HEK293 (cell line): Measurements from ENCODE around the gene SIGLEC8.

Experiments used
- CTCF ChIP-seq: fragments of 450-650 bp; formaldehyde crosslinking; IDR thresholded peaks from 2 replicates; pipeline ENCODE4 v1.5.1; 2016; ENCODE audit warnings: missing biosample characterization, missing genetic modification characterization
- REST ChIP-seq: fragments of 450-650 bp; formaldehyde crosslinking; IDR thresholded peaks from 2 replicates; pipeline ENCODE4 v1.5.1; 2016; ENCODE audit warnings: missing biosample characterization, missing genetic modification characterization
- SETDB1 ChIP-seq: IDR thresholded peaks from one replicate; pipeline ENCODE4 v1.6.1; 2017; ENCODE audit warnings: mild to moderate bottlenecking, low read length, moderate library complexity, mixed read lengths; ENCODE audit not compliant: insufficient read length
- TSHZ1 ChIP-seq: fragments of 450-650 bp; formaldehyde crosslinking; IDR thresholded peaks from 2 replicates; pipeline ENCODE4 v1.5.1; 2016; ENCODE audit warnings: missing biosample characterization, missing genetic modification characterization, borderline replicate concordance
- ZBTB11 ChIP-seq: fragments of 450-650 bp; formaldehyde crosslinking; conservative IDR thresholded peaks from 2 replicates; pipeline ENCODE4 v1.5.1; 2016; ENCODE audit warnings: low read depth, missing biosample characterization, missing genetic modification characterization
- ZBTB44 ChIP-seq: fragments of 450-650 bp; IDR thresholded peaks from 2 replicates; pipeline ENCODE4 v1.5.1; 2018; ENCODE audit warnings: missing biosample characterization, mild to moderate bottlenecking, missing genetic modification characterization
- ZBTB49 ChIP-seq: fragments of 450-650 bp; formaldehyde crosslinking; IDR thresholded peaks from 2 replicates; pipeline ENCODE4 v1.5.1; 2016; ENCODE audit warnings: missing biosample characterization, missing genetic modification characterization, low read depth
- ZNF114 ChIP-seq: fragments of 450-650 bp; formaldehyde crosslinking; IDR thresholded peaks from 2 replicates; pipeline ENCODE4 v1.5.0; 2017; ENCODE audit warnings: missing biosample characterization, missing genetic modification characterization
- ZNF416 ChIP-seq: fragments of 450-650 bp; formaldehyde crosslinking; IDR thresholded peaks from 2 replicates; pipeline ENCODE4 v1.5.1; 2016; ENCODE audit warnings: missing biosample characterization, missing genetic modification characterization
- ZNF837 ChIP-seq: fragments of 450-650 bp; formaldehyde crosslinking; IDR thresholded peaks from 2 replicates; pipeline ENCODE4 v1.5.1; 2016; ENCODE audit warnings: missing biosample characterization, missing genetic modification characterization

- TF ChIP-seq ZBTB49 (no peak), TSHZ1 (no peak), CTCF (tag by site-specific recombination) (no peak), ZNF114 (tag by site-specific recombination) (no peak), SETDB1 (no peak), ZBTB11 (no peak), REST (tag by site-specific recombination) (no peak), ZNF837 (no peak), ZNF416 (tag by site-specific recombination) (no peak), ZBTB44 (no peak)
These were observed 9.7 kb downstream of the SIGLEC8 start for GRCh38 chr19:51448411-51449016.
